Esophagus mucosa (tissue), 1 donor: Measurements from ENCODE around the gene BTBD9. TPM values are rescaled to one million over a fixed set of nuclear protein-coding genes. Genes with fewer than 3 reads are reported as not detected.
A peak's percentile ranks its signal among the peaks of the same experiment; 100 is the strongest.
"Not testable (repeated sequence)": the region's sequence is repeated elsewhere in the genome, so short reads cannot be mapped to it uniquely, and the experiment has no call there.

ENCODE experiments used
- ATAC-seq: fragments of 200-7000 bp; cut with Tn5 transposase; one replicate; pipeline ENCODE4 v1.9.1; 2020
- total RNA-seq: library from RNA; stranded (reverse); gene quantifications from one replicate; pipeline ENCODE4 v1.2.4, GENCODE V29; 2023
- donor health status: DM: yes; HTN: yes; CAD: no.

Gene BTBD9
- total RNA-seq, 1 donor from 2014 or later: 13.4 TPM

GRCh38 chr6:38648629-38649028, 8.9 kb upstream of the BTBD9 start:
- no peak for ATAC-seq

GRCh38 chr6:38646166-38646878, 6.6 kb upstream of the BTBD9 start:
- no peak for ATAC-seq

GRCh38 chr6:38644951-38645350, 5.2 kb upstream of the BTBD9 start:
- no peak for ATAC-seq

GRCh38 chr6:38640216-38640909, 634 bp upstream of the BTBD9 start:
- ATAC-seq: no peak

GRCh38 chr6:38638941-38639497, 710 bp downstream of the BTBD9 start:
- peak; percentile 76 for ATAC-seq

GRCh38 chr6:38637756-38638155, 2.0 kb downstream of the BTBD9 start:
- ATAC-seq: no peak

- ATAC-seq: no peak
These were observed 3.7 kb downstream of the BTBD9 start for GRCh38 chr6:38636027-38636426.

- ATAC-seq: no peak
These were observed 5.2 kb downstream of the BTBD9 start for GRCh38 chr6:38634518-38634917.

- no peak for ATAC-seq
These were observed 7.2 kb downstream of the BTBD9 start for GRCh38 chr6:38632490-38632889.

- peak; percentile 48 for ATAC-seq
These were observed 8.4 kb downstream of the BTBD9 start for GRCh38 chr6:38631186-38631783.

- ATAC-seq: no peak
These were observed 14.5 kb downstream of the BTBD9 start for GRCh38 chr6:38625217-38625616.

- ATAC-seq: not testable (repeated sequence)
These were observed 20.4 kb downstream of the BTBD9 start for GRCh38 chr6:38619342-38619741.

- ATAC-seq: not testable (repeated sequence)
These were observed 21.4 kb downstream of the BTBD9 start for GRCh38 chr6:38618301-38618700.

- no peak for ATAC-seq
These were observed 21.9 kb downstream of the BTBD9 start for GRCh38 chr6:38617856-38618255.

- peak; percentile 48 for ATAC-seq
These were observed 27.4 kb downstream of the BTBD9 start for GRCh38 chr6:38612143-38612965.

- ATAC-seq: no peak
These were observed 29.6 kb downstream of the BTBD9 start for GRCh38 chr6:38610050-38610625.

- no peak for ATAC-seq
These were observed 35.0 kb downstream of the BTBD9 start for GRCh38 chr6:38604700-38605099.

GRCh38 chr6:38603966-38604365, 35.8 kb downstream of the BTBD9 start:
- no peak for ATAC-seq

- no peak for ATAC-seq
These were observed 36.2 kb downstream of the BTBD9 start for GRCh38 chr6:38603496-38603895.

GRCh38 chr6:38599966-38600550, 39.7 kb downstream of the BTBD9 start:
- no peak for ATAC-seq

- ATAC-seq: no peak
These were observed 40.5 kb downstream of the BTBD9 start for GRCh38 chr6:38599261-38599660.
